Measurements from ENCODE around the gene OXSR1.

Gene OXSR1

GRCh38 chr3:38164952-38165721 is at the start of gene OXSR1:
OXSR1 (plus strand) TSS chr3:38165537; CDS start chr3:38165877, 340 bp downstream.
- DNase-seq (ENCODE audit: low read depth, low spot score): peak; percentile 99

- no peak for DNase-seq (ENCODE audit: low read depth, low spot score)
Observed at GRCh38 chr3:38115645-38116427, 49.5 kb upstream of the OXSR1 start.

GRCh38 chr3:38116471-38117162 is 48.7 kb upstream of the OXSR1 start:
- DNase-seq (ENCODE audit: low read depth, low spot score): no peak

GRCh38 chr3:38117163-38117716 is 48.1 kb upstream of the OXSR1 start:
- DNase-seq (ENCODE audit: low read depth, low spot score): no peak

GRCh38 chr3:38117748-38118420 is 47.5 kb upstream of the OXSR1 start:
- DNase-seq (ENCODE audit: low read depth, low spot score): no peak

- DNase-seq (ENCODE audit: low read depth, low spot score): no peak
Observed at GRCh38 chr3:38118421-38119247, 46.7 kb upstream of the OXSR1 start.

- DNase-seq (ENCODE audit: low read depth, low spot score): no peak
Observed at GRCh38 chr3:38119248-38119544, 46.1 kb upstream of the OXSR1 start.

- no peak for DNase-seq (ENCODE audit: low read depth, low spot score)
Observed at GRCh38 chr3:38119821-38120692, 45.3 kb upstream of the OXSR1 start.

GRCh38 chr3:38120693-38121450 is 44.5 kb upstream of the OXSR1 start:
- DNase-seq (ENCODE audit: low read depth, low spot score): no peak

- no peak for DNase-seq (ENCODE audit: low read depth, low spot score)
Observed at GRCh38 chr3:38121451-38121831, 43.9 kb upstream of the OXSR1 start.

- no peak for DNase-seq (ENCODE audit: low read depth, low spot score)
Observed at GRCh38 chr3:38121832-38122461, 43.4 kb upstream of the OXSR1 start.

- DNase-seq (ENCODE audit: low read depth, low spot score): no peak
Observed at GRCh38 chr3:38122712-38123290, 42.5 kb upstream of the OXSR1 start.

GRCh38 chr3:38124324-38125122 is 40.8 kb upstream of the OXSR1 start:
- no peak for DNase-seq (ENCODE audit: low read depth, low spot score)

- no peak for DNase-seq (ENCODE audit: low read depth, low spot score)
Observed at GRCh38 chr3:38125305-38126120, 39.8 kb upstream of the OXSR1 start.

GRCh38 chr3:38126121-38126892 is 39.0 kb upstream of the OXSR1 start:
- no peak for DNase-seq (ENCODE audit: low read depth, low spot score)
